OCI-LY3 (cell line): Measurements from ENCODE around the gene OBP2B.

Experiments used
- H2AFZ ChIP-seq: fragments of 200-600, 300-600 bp; shearing (Covaris generic); 2 replicates; pipeline ENCODE4 v1.6.0; 2014; ENCODE audit warnings: antibody characterized with exemption, low read depth, low read length
- H3K27ac ChIP-seq: fragments of 200-600, 300-600 bp; sonication (generic); 2 replicates; pipeline ENCODE4 v1.5.1; 2014; ENCODE audit warnings: mild to moderate bottlenecking, low read length, moderate library complexity, mixed read lengths
- H3K27me3 ChIP-seq: fragments of 200-600, 300-600 bp; sonication (generic); 2 replicates; pipeline ENCODE4 v1.6.1; 2014; ENCODE audit warnings: low read depth, low read length, mixed read lengths
- H3K36me3 ChIP-seq: fragments of 200-600, 300-600 bp; sonication (generic); replicated peaks from 2 replicates; pipeline ENCODE3; 2014; ENCODE audit warnings: low read depth, low read length, mixed read lengths
- H3K4me1 ChIP-seq: fragments of 300-600, 200-600 bp; sonication (generic); 2 replicates; pipeline ENCODE4 v1.6.1; 2014; ENCODE audit warnings: low read length, mixed read lengths
- H3K4me2 ChIP-seq: fragments of 200-600, 300-600 bp; sonication (generic); 2 replicates; pipeline ENCODE4 v1.6.1; 2014; ENCODE audit warnings: low read length, mixed read lengths
- H3K4me3 ChIP-seq: fragments of 300-600, 200-600 bp; sonication (generic); 2 replicates; pipeline ENCODE4 v1.5.1; 2014; ENCODE audit warnings: antibody characterized with exemption, mild to moderate bottlenecking, low read length, moderate library complexity
- H3K79me2 ChIP-seq: fragments of 300-600, 200-600 bp; shearing (Covaris generic); 2 replicates; pipeline ENCODE4 v1.6.1; 2014; ENCODE audit warnings: mild to moderate bottlenecking, low read length, mixed read lengths
- H3K9ac ChIP-seq: fragments of 300-600, 200-600 bp; shearing (Covaris generic); 2 replicates; pipeline ENCODE4 v1.6.0; 2014; ENCODE audit warnings: mild to moderate bottlenecking, low read length, moderate library complexity
- H3K9me3 ChIP-seq: fragments of 200-600, 300-600 bp; shearing (Covaris generic); 2 replicates; pipeline ENCODE4 v1.6.1; 2014; ENCODE audit warnings: low read length, mixed read lengths; ENCODE audit not compliant: insufficient read depth
- H4K20me1 ChIP-seq: fragments of 200-600, 300-600 bp; sonication (generic); 2 replicates; pipeline ENCODE4 v1.6.1; 2016; ENCODE audit warnings: low read length, mixed read lengths; ENCODE audit not compliant: insufficient read depth
- CTCF ChIP-seq: fragments of 200-600, 300-600 bp; sonication (generic); IDR thresholded peaks from 2 replicates; pipeline ENCODE4 v1.5.1; 2014; ENCODE audit warnings: antibody characterized with exemption, low read length, low read depth
- EZH2phosphoT487 ChIP-seq: fragments of 200-600 bp; shearing (Covaris generic); IDR thresholded peaks from 2 replicates; pipeline ENCODE4 v1.6.1; 2018; ENCODE audit warnings: antibody characterized with exemption, mixed run types, low read depth

Gene OBP2B

GRCh38 chr9:133204993-133205336 is 4.1 kb downstream of the OBP2B start:
- Histone ChIP-seq H3K9ac (no peak overlapping the region), H3K27ac (no peak overlapping the region), H3K79me2 (no peaks in the 10 kb centered on the region), H2AFZ (no peak overlapping the region), H3K4me1 (no peaks in the 10 kb centered on the region), H4K20me1 (no peaks in the 10 kb centered on the region), H3K4me3 (no peak overlapping the region), H3K9me3 (no peaks in the 10 kb centered on the region), H3K27me3 (no peaks in the 10 kb centered on the region), H3K4me2 (no peak overlapping the region), H3K36me3 (no peaks in the 10 kb centered on the region)
- TF ChIP-seq CTCF: no peak
- TF ChIP-seq EZH2phosphoT487: no peak

- TF ChIP-seq EZH2phosphoT487: no peak
- no peak for TF ChIP-seq CTCF
- Histone ChIP-seq H3K4me3 (no peak overlapping the region), H3K79me2 (no peaks in the 10 kb centered on the region), H3K27ac (no peak overlapping the region), H4K20me1 (no peaks in the 10 kb centered on the region), H2AFZ (no peak overlapping the region), H3K9me3 (no peaks in the 10 kb centered on the region), H3K4me2 (no peak overlapping the region), H3K36me3 (no peaks in the 10 kb centered on the region), H3K9ac (no peak overlapping the region), H3K27me3 (no peaks in the 10 kb centered on the region), H3K4me1 (no peaks in the 10 kb centered on the region)
These were observed 4.6 kb downstream of the OBP2B start for GRCh38 chr9:133204335-133204992.

- no peaks in the 10 kb centered on the region for H3K9me3 ChIP-seq
- no peak overlapping the region for H3K27ac ChIP-seq
- TF ChIP-seq EZH2phosphoT487 (no peak), CTCF (no peak)
- no peak overlapping the region for H3K4me3 ChIP-seq
- no peaks in the 10 kb centered on the region for H4K20me1 ChIP-seq
- no peak overlapping the region for H2AFZ ChIP-seq
- no peaks in the 10 kb centered on the region for H3K27me3 ChIP-seq
- no peaks in the 10 kb centered on the region for H3K4me1 ChIP-seq
- H3K9ac ChIP-seq: no peak overlapping the region
- H3K4me2 ChIP-seq: no peak overlapping the region
- H3K79me2 ChIP-seq: no peaks in the 10 kb centered on the region
- H3K36me3 ChIP-seq: no peaks in the 10 kb centered on the region
These were observed 5.5 kb downstream of the OBP2B start for GRCh38 chr9:133203506-133204075.

GRCh38 chr9:133202688-133203453 is 6.2 kb downstream of the OBP2B start:
- Histone ChIP-seq H2AFZ (no peak overlapping the region), H3K4me2 (no peak overlapping the region), H3K9me3 (no peaks in the 10 kb centered on the region), H3K27ac (no peak overlapping the region), H3K4me1 (no peaks in the 10 kb centered on the region), H3K79me2 (no peaks in the 10 kb centered on the region), H3K4me3 (no peak overlapping the region), H3K36me3 (no peaks in the 10 kb centered on the region), H4K20me1 (no peaks in the 10 kb centered on the region), H3K27me3 (no peaks in the 10 kb centered on the region), H3K9ac (no peak overlapping the region)
- TF ChIP-seq EZH2phosphoT487 (no peak), CTCF (no peak)
